Measurements from ENCODE around the gene BLOC1S1. TPM values are rescaled to one million over a fixed set of nuclear protein-coding genes. Genes with fewer than 3 reads are reported as not detected.
"Not testable (repeated sequence)": the region's sequence is repeated elsewhere in the genome, so short reads cannot be mapped to it uniquely, and the experiment has no call there.

BLOC1S1 gene
- polyA plus RNA-seq, 1 donor (not counting 4 experiments of a cell fraction or from before 2014, with no cell fraction given), result 62.5 TPM

DNA sequence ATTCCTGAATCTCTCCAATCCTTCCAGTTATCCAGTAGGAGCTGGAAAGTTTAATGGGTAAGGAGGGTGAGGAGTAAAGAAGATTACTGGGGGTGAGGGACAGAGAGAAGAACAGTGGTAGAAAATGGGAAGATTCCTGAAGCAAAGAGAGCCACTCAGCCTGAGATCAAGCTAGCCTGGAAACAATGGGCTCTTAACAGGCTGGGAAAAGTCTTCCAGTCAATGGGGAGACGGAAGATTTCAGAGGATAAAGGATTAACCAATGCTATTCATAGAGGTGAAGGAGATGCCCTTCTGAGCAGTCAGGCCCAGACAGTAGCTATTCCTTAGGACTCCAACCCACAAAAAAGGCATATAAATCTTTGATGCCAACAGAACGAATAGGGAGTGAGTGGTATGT lies 41.9 kb downstream of the BLOC1S1 start:
- H3K4me3 ChIP-seq (ENCODE audit: control insufficient read depth in 2 of 3, extremely low read depth in 1 of 3, insufficient read depth in 2 of 3, low read depth in 1 of 3, low read length in 3 of 3), result no peak overlapping the region
- no peaks in the 10 kb centered on the region for H4K20me1 ChIP-seq (ENCODE audit: control insufficient read depth, extremely low read depth, insufficient read depth, low read length)
- TF ChIP-seq, protein P1, sequence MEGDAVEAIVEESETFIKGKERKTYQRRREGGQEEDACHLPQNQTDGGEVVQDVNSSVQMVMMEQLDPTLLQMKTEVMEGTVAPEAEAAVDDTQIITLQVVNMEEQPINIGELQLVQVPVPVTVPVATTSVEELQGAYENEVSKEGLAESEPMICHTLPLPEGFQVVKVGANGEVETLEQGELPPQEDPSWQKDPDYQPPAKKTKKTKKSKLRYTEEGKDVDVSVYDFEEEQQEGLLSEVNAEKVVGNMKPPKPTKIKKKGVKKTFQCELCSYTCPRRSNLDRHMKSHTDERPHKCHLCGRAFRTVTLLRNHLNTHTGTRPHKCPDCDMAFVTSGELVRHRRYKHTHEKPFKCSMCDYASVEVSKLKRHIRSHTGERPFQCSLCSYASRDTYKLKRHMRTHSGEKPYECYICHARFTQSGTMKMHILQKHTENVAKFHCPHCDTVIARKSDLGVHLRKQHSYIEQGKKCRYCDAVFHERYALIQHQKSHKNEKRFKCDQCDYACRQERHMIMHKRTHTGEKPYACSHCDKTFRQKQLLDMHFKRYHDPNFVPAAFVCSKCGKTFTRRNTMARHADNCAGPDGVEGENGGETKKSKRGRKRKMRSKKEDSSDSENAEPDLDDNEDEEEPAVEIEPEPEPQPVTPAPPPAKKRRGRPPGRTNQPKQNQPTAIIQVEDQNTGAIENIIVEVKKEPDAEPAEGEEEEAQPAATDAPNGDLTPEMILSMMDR (optimal IDR thresholded peaks at IDR 0.05 in 1 of 3, IDR thresholded peaks at IDR 0.05 in 1 of 3, conservative IDR thresholded peaks at IDR 0.05 in 1 of 3; ENCODE audit: extremely low read depth in 1 of 3, insufficient read depth in 2 of 3, low read length in 3 of 3), result no peak
- no peak for TF ChIP-seq EZH2 (IDR thresholded peaks at IDR 0.05; ENCODE audit: low read length)
- no peak overlapping the region for H3K9ac ChIP-seq (ENCODE audit: control insufficient read depth, extremely low read depth, insufficient read depth, low read length)
- H3K27ac ChIP-seq (ENCODE audit: control insufficient read depth, insufficient read depth, low read length), result no peak overlapping the region
- no peaks in the 10 kb centered on the region for H3K9me1 ChIP-seq (ENCODE audit: control insufficient read depth, extremely low read depth, insufficient read depth, low read length)
- no peaks in the 10 kb centered on the region for H3K79me2 ChIP-seq (ENCODE audit: control insufficient read depth, insufficient read depth, low read length)
- H3K27me3 ChIP-seq (ENCODE audit: control insufficient read depth, extremely low read depth, insufficient read depth, low read length), result no peaks in the 10 kb centered on the region
- DNase-seq (ENCODE audit: low read depth, low spot score) (no peak), FAIRE-seq (no peak)
- peaks cover 18 to 24% of the 10 kb centered on the region in 2 experiments for H3K36me3 ChIP-seq (ENCODE audit: control insufficient read depth in 2 of 2, extremely low read depth in 1 of 2, insufficient read depth in 2 of 2, low read length in 2 of 2)
- no peak overlapping the region for H3K4me2 ChIP-seq (ENCODE audit: control insufficient read depth, extremely low read depth, insufficient read depth, low read depth, low read length)
- no peaks in the 10 kb centered on the region for H3K4me1 ChIP-seq (ENCODE audit: control insufficient read depth, extremely low read depth, insufficient read depth, low read length)
- no peak overlapping the region for H2AFZ ChIP-seq (ENCODE audit: control insufficient read depth, low read length)
- dilution Hi-C loops (cut with MboI; ENCODE audit: extremely low pct_ligation_motif_present, low sequenced_read_pairs), result no loop called here
- no peaks in the 10 kb centered on the region for H3K9me3 ChIP-seq (ENCODE audit: control insufficient read depth, low read depth, low read length)

DNA sequence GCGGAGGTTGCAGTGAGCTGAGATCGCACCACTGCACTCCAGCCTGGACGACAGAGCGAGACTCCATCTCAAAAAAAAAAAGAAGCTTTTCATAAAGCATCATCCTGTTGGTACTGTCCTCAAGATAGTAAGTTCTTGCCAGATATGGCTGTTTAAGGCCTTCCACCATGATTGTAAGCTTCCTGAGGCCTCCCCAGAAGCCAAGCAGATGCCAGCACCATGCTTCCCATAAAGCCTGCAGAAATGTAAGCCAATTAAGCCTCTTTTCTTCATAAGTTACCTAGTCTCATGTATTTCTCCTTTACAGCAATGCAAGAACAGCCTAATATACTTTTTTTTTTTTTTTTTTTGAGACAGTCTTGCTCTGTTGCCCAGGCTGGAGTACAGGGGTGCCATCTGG lies 42.7 kb downstream of the BLOC1S1 start:
- H2AFZ ChIP-seq (ENCODE audit: control insufficient read depth, low read length); H3K4me1 ChIP-seq (ENCODE audit: control insufficient read depth, extremely low read depth, insufficient read depth, low read length); dilution Hi-C loops (cut with MboI; ENCODE audit: extremely low pct_ligation_motif_present, low sequenced_read_pairs); FAIRE-seq; H4K20me1 ChIP-seq (ENCODE audit: control insufficient read depth, extremely low read depth, insufficient read depth, low read length); H3K9ac ChIP-seq (ENCODE audit: control insufficient read depth, extremely low read depth, insufficient read depth, low read length); H3K9me3 ChIP-seq (ENCODE audit: control insufficient read depth, low read depth, low read length); DNase-seq (ENCODE audit: low read depth, low spot score); H3K27ac ChIP-seq (ENCODE audit: control insufficient read depth, insufficient read depth, low read length); H3K9me1 ChIP-seq (ENCODE audit: control insufficient read depth, extremely low read depth, insufficient read depth, low read length); H3K4me3 ChIP-seq (ENCODE audit: control insufficient read depth in 2 of 3, extremely low read depth in 1 of 3, insufficient read depth in 2 of 3, low read depth in 1 of 3, low read length in 3 of 3); H3K27me3 ChIP-seq (ENCODE audit: control insufficient read depth, extremely low read depth, insufficient read depth, low read length); H3K79me2 ChIP-seq (ENCODE audit: control insufficient read depth, insufficient read depth, low read length); H3K4me2 ChIP-seq (ENCODE audit: control insufficient read depth, extremely low read depth, insufficient read depth, low read depth, low read length): not testable (repeated sequence)
- peaks cover 14 to 23% of the 10 kb centered on the region in 2 experiments for H3K36me3 ChIP-seq (ENCODE audit: control insufficient read depth in 2 of 2, extremely low read depth in 1 of 2, insufficient read depth in 2 of 2, low read length in 2 of 2)

DNA sequence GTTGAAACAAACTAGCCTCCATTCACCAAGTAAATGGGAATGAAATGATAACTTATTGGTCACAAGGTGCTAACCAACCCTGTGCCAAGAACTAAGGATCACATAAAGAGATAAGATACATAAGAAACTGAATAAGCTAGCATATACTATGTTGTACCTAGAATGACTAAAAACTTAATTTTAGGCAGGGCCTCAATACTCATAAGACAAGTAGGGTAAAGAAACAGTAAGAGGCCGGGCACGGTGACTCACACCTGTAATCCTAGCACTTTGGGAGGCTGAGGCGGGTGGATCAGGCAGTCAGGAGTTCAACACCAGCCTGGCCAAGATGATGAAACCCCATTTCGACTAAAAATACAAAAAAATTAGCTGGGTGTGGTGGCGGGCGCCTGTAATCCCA lies 44.8 kb downstream of the BLOC1S1 start:
- Histone ChIP-seq H3K4me3 (ENCODE audit: control insufficient read depth in 2 of 3, extremely low read depth in 1 of 3, insufficient read depth in 2 of 3, low read depth in 1 of 3, low read length in 3 of 3) (no peak overlapping the region), H3K36me3 (ENCODE audit: control insufficient read depth in 2 of 2, extremely low read depth in 1 of 2, insufficient read depth in 2 of 2, low read length in 2 of 2) (peaks cover 11 to 17% of the 10 kb centered on the region in 2 experiments), H3K27ac (ENCODE audit: control insufficient read depth, insufficient read depth, low read length) (no peak overlapping the region), H3K9me3 (ENCODE audit: control insufficient read depth, low read depth, low read length) (no peaks in the 10 kb centered on the region), H3K27me3 (ENCODE audit: control insufficient read depth, extremely low read depth, insufficient read depth, low read length) (no peaks in the 10 kb centered on the region), H3K79me2 (ENCODE audit: control insufficient read depth, insufficient read depth, low read length) (peaks cover 3% of the 10 kb centered on the region), H2AFZ (ENCODE audit: control insufficient read depth, low read length) (no peak overlapping the region), H3K9ac (ENCODE audit: control insufficient read depth, extremely low read depth, insufficient read depth, low read length) (no peak overlapping the region), H3K9me1 (ENCODE audit: control insufficient read depth, extremely low read depth, insufficient read depth, low read length) (no peaks in the 10 kb centered on the region), H3K4me2 (ENCODE audit: control insufficient read depth, extremely low read depth, insufficient read depth, low read depth, low read length) (no peak overlapping the region), H4K20me1 (ENCODE audit: control insufficient read depth, extremely low read depth, insufficient read depth, low read length) (no peaks in the 10 kb centered on the region), H3K4me1 (ENCODE audit: control insufficient read depth, extremely low read depth, insufficient read depth, low read length) (no peaks in the 10 kb centered on the region)
- TF ChIP-seq, protein P1 (optimal IDR thresholded peaks at IDR 0.05 in 1 of 3, IDR thresholded peaks at IDR 0.05 in 1 of 3, conservative IDR thresholded peaks at IDR 0.05 in 1 of 3; ENCODE audit: extremely low read depth in 1 of 3, insufficient read depth in 2 of 3, low read length in 3 of 3), result no peak
- TF ChIP-seq EZH2 (IDR thresholded peaks at IDR 0.05; ENCODE audit: low read length), result no peak
- DNase-seq (ENCODE audit: low read depth, low spot score) (no peak), FAIRE-seq (no peak)
- dilution Hi-C loops (cut with MboI; ENCODE audit: extremely low pct_ligation_motif_present, low sequenced_read_pairs), result no loop called here

Data from keratinocyte (primary cell).